ENCODE data around the gene SYT9.

SYT9 gene

GRCh38 chr11:7347611-7348431 is 96.1 kb downstream of the SYT9 start:
- no peak for DNase-seq (ENCODE audit: low read depth)

DNA sequence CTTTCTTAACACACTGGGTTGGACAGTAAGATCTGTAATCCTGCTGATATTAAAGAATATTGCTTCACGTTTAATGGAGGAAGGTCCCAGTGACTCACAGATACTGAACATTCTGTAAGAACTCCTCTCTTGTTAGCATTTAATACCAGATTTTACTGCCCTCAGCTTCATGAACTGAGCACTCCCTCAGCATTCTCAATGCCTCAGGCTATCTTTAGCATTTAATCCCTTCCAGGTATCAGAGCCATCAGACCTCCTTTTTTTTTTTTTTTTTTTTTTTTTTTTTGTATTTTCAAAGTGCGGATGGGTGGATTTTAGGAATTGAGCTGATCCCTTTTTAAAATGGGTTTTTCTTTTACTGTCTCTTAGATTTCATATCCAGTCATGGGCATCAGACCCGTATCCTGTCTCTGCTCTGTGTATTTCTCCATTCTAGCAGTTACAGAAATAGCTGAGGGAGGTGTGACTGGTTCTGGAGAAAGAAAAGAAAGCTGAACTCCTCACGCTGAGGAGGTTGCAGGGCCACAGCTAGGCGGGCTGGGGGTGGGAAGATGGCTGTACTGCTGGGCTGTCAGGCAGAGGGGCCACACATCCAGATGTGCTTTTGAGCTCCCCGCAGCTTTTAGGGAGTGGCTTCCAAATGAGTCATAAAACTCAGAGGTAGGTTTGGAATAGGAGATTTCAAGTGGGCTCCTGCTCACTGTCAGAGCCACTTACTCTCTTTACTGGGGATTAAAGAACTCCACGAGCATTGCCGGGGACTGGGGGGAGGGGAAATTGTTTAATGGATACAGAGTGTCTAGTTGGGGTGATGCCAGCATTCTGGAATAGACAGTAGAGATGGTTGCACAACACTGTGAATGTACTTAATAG is 97.0 kb downstream of the SYT9 start:
- no peak for DNase-seq (ENCODE audit: low read depth)

- no peak for DNase-seq (ENCODE audit: low read depth)
These were observed 99.5 kb downstream of the SYT9 start for GRCh38 chr11:7351228-7351627.

- no peak for DNase-seq (ENCODE audit: low read depth)
These were observed 101.4 kb downstream of the SYT9 start for GRCh38 chr11:7353100-7353499.

- no peak for DNase-seq (ENCODE audit: low read depth)
These were observed 113.0 kb downstream of the SYT9 start for GRCh38 chr11:7364660-7365059.

- no peak for DNase-seq (ENCODE audit: low read depth)
These were observed 116.1 kb downstream of the SYT9 start for GRCh38 chr11:7367803-7368202.

GRCh38 chr11:7376386-7376785 is 124.7 kb downstream of the SYT9 start:
- DNase-seq (ENCODE audit: low read depth) = no peak

DNA sequence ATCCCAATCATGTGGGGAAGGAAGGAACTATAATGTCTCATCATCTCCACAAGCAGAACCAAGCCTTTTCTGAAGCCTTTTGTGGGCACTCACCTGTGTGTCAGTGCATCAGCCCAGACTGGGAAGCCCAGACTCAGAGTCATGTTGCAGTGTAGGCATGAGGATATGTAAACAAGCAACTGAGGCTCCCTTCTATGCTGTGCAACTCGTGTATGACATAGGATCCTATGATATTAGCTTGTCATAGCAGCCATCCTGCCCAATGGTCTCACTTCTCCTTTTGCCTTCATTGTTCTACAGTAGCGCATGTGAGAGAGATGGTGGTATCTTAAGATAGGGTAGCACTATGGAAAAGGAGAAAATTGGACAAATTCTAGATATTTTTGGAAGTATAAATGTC is 130.2 kb downstream of the SYT9 start:
- no peak for DNase-seq (ENCODE audit: low read depth)

- DNase-seq (ENCODE audit: low read depth) = no peak
These were observed 131.7 kb downstream of the SYT9 start for GRCh38 chr11:7383406-7383805.

DNA sequence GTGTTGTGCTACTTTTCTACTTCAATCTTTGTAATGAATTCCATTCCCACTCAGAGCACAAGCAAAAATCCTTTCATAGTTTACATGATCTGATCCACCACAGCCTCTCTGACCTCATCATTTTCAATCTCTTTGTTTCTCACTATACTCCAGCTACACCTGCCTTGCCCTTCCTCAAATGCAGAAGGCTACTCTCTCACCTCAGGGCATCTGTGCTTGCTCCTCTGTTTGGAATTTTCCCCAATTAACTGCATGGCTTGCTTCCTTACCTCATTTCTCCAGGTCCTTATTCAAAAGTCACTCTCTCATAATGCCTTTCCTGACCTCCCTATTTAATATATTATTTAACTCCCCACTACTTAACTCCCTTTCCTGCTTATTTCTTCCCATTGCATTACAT is 133.0 kb downstream of the SYT9 start:
- no peak for DNase-seq (ENCODE audit: low read depth)

DNA sequence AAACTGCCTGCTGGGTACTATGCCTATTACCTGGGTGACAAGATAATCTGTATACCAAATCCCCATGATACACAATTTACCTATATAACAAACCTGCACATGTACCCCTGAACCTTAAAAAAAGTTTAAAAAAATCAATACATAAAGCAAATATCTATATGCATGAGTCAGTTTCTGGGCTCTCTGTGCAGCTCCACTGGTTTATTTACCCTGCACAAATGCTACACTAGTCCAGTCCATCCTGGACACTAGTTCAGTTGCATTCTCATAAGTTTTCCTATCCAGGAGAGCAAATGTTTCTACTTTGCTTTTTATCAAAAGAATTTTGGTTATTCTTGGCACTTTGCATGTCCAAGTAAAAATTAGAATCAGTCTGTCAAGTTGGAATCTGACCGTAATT is 133.8 kb downstream of the SYT9 start:
- DNase-seq (ENCODE audit: low read depth) = no peak

- DNase-seq (ENCODE audit: low read depth) = no peak
These were observed 162.5 kb downstream of the SYT9 start for GRCh38 chr11:7413961-7414915.

DNA sequence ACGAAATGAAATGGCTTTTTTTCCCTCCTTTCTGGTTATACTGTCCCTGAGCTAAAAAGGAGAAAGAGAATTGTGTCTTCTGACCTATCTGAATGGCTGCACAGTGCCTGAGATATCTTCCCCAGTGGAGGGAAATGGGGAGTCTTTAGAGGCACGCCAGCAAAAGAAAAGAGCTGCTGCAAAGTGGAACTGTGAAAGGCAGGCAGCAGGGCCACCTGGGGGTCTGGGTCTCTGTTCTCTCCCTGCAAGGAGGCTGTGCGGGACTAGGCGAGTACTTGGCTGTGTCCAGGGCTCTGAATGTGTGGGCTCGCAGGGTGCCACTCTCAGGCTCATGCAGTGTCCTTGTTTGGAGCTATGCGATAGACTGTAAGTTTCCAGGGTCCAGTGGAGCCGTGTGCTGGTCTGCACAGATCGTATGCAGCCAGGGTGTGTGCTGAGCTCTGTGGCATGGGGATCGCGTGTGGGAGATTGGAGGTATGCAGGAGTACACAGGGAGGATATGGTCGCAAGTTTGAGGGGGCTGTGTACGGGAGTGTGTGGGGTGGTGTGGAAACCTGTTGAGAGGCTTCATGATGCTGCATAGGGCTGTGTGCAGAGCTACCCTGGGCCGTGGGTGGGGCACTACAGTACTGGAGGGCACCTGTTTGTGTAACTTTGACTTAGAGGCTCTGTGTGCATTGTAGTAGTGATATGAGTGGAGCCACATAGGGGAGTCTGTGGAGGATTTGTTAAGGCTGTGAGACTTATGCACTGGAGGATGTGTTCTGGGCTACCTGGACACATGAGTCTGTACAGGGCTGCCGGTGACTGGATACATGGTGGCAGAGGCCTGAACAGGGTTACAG is 163.5 kb downstream of the SYT9 start:
- DNase-seq (ENCODE audit: low read depth) = no peak

GRCh38 chr11:7416080-7416479 is 164.4 kb downstream of the SYT9 start:
- DNase-seq (ENCODE audit: low read depth) = no peak

GRCh38 chr11:7417328-7417727 is 165.6 kb downstream of the SYT9 start:
- DNase-seq (ENCODE audit: low read depth) = no peak

- no peak for DNase-seq (ENCODE audit: low read depth)
These were observed 166.4 kb downstream of the SYT9 start for GRCh38 chr11:7418061-7418460.

GRCh38 chr11:7418906-7419305 is 167.2 kb downstream of the SYT9 start:
- no peak for DNase-seq (ENCODE audit: low read depth)

- DNase-seq (ENCODE audit: low read depth) = no peak
These were observed 169.4 kb downstream of the SYT9 start for GRCh38 chr11:7421136-7421535.

GRCh38 chr11:7422544-7423331 is 171.0 kb downstream of the SYT9 start:
- no peak for DNase-seq (ENCODE audit: low read depth)

- DNase-seq (ENCODE audit: low read depth) = no peak
These were observed 172.2 kb downstream of the SYT9 start for GRCh38 chr11:7423946-7424345.

Data from non-pigmented ciliary epithelial cell (primary cell).